BLaER1 (cell line): ENCODE data around the gene CNPY1.

ENCODE experiments used
- H3K27ac ChIP-seq: shearing (Covaris generic); formaldehyde crosslinking; 2 replicates; pipeline ENCODE4 v1.8.1; 2022
- H3K27me3 ChIP-seq: shearing (Covaris generic); formaldehyde crosslinking; 2 replicates; pipeline ENCODE4 v1.8.1; 2022
- H3K36me3 ChIP-seq: shearing (Covaris generic); formaldehyde crosslinking; 2 replicates; pipeline ENCODE4 v1.8.1; 2022
- H3K4me1 ChIP-seq: shearing (Covaris generic); formaldehyde crosslinking; 2 replicates; pipeline ENCODE4 v1.8.1; 2022
- H3K4me2 ChIP-seq: shearing (Covaris generic); formaldehyde crosslinking; 2 replicates; pipeline ENCODE4 v1.8.1; 2022
- H3K4me3 ChIP-seq: shearing (Covaris generic); formaldehyde crosslinking; 2 replicates; pipeline ENCODE4 v1.8.1; 2022
- H3K9ac ChIP-seq: shearing (Covaris generic); formaldehyde crosslinking; 2 replicates; pipeline ENCODE4 v1.8.1; 2022
- H3K9me3 ChIP-seq: shearing (Covaris generic); formaldehyde crosslinking; 2 replicates; pipeline ENCODE4 v1.8.1; 2022
- H4K20me1 ChIP-seq: shearing (Covaris generic); formaldehyde crosslinking; 2 replicates; pipeline ENCODE4 v1.8.1; 2022
- Cebpa-rat ChIP-seq: shearing (Covaris generic); IDR thresholded peaks from 2 replicates; pipeline ENCODE4 v1.8.1; 2022

The CNPY1 gene

GRCh38 chr7:155549226-155549625 lies 2.9 kb upstream of the CNPY1 start:
- Histone ChIP-seq H3K4me3 (no peak overlapping the region), H3K27ac (no peak overlapping the region), H3K4me2 (no peak overlapping the region), H4K20me1 (no peaks in the 10 kb centered on the region), H3K27me3 (no peaks in the 10 kb centered on the region), H3K36me3 (no peaks in the 10 kb centered on the region), H3K4me1 (no peaks in the 10 kb centered on the region), H3K9me3 (no peaks in the 10 kb centered on the region), H3K9ac (no peak overlapping the region)
- TF ChIP-seq Cebpa-rat, result no peak

GRCh38 chr7:155547161-155547791 lies 917 bp upstream of the CNPY1 start:
- Histone ChIP-seq H3K27me3 (no peaks in the 10 kb centered on the region), H3K4me2 (no peak overlapping the region), H3K9me3 (no peaks in the 10 kb centered on the region), H3K36me3 (no peaks in the 10 kb centered on the region), H3K4me3 (no peak overlapping the region), H3K4me1 (no peaks in the 10 kb centered on the region), H3K27ac (no peak overlapping the region), H3K9ac (no peak overlapping the region), H4K20me1 (no peaks in the 10 kb centered on the region)
- no peak for TF ChIP-seq Cebpa-rat

GRCh38 chr7:155545348-155545747 lies 1.0 kb downstream of the CNPY1 start:
- H3K4me2 ChIP-seq, result no peak overlapping the region
- no peak for TF ChIP-seq Cebpa-rat
- no peaks in the 10 kb centered on the region for H4K20me1 ChIP-seq
- H3K4me3 ChIP-seq, result no peak overlapping the region
- no peaks in the 10 kb centered on the region for H3K9me3 ChIP-seq
- H3K9ac ChIP-seq, result no peak overlapping the region
- no peak overlapping the region for H3K27ac ChIP-seq
- no peaks in the 10 kb centered on the region for H3K4me1 ChIP-seq
- H3K36me3 ChIP-seq, result no peaks in the 10 kb centered on the region
- no peaks in the 10 kb centered on the region for H3K27me3 ChIP-seq

- no peaks in the 10 kb centered on the region for H3K36me3 ChIP-seq
Measured at GRCh38 chr7:155544485-155544884, 1.9 kb downstream of the CNPY1 start.

GRCh38 chr7:155543926-155544325 lies 2.4 kb downstream of the CNPY1 start:
- no peaks in the 10 kb centered on the region for H3K27me3 ChIP-seq

More at GRCh38 chr7:155544485-155544884, 1.9 kb downstream of the CNPY1 start:
- Histone ChIP-seq H3K4me2 (no peak overlapping the region), H3K27me3 (no peaks in the 10 kb centered on the region), H3K4me3 (no peak overlapping the region), H4K20me1 (no peaks in the 10 kb centered on the region), H3K9ac (no peak overlapping the region), H3K9me3 (no peaks in the 10 kb centered on the region), H3K27ac (no peak overlapping the region), H3K4me1 (no peaks in the 10 kb centered on the region)
- TF ChIP-seq Cebpa-rat, result no peak

GRCh38 chr7:155543011-155543876 lies 3.1 kb downstream of the CNPY1 start:
- H3K9ac ChIP-seq, result no peak overlapping the region
- no peaks in the 10 kb centered on the region for H3K4me1 ChIP-seq
- H3K27ac ChIP-seq, result no peak overlapping the region
- H3K4me3 ChIP-seq, result no peak overlapping the region
- TF ChIP-seq Cebpa-rat, result no peak
- H3K9me3 ChIP-seq, result no peaks in the 10 kb centered on the region
- no peaks in the 10 kb centered on the region for H4K20me1 ChIP-seq
- H3K27me3 ChIP-seq, result peaks cover 1% of the 10 kb centered on the region; the same call in 1 of the 2 replicates
- H3K4me2 ChIP-seq, result no peak overlapping the region
- H3K36me3 ChIP-seq, result no peaks in the 10 kb centered on the region

More at GRCh38 chr7:155543926-155544325, 2.4 kb downstream of the CNPY1 start:
- no peak for TF ChIP-seq Cebpa-rat
- H3K4me1 ChIP-seq, result no peaks in the 10 kb centered on the region
- H3K36me3 ChIP-seq, result no peaks in the 10 kb centered on the region
- H3K27ac ChIP-seq, result no peak overlapping the region
- no peak overlapping the region for H3K9ac ChIP-seq
- no peaks in the 10 kb centered on the region for H4K20me1 ChIP-seq
- H3K9me3 ChIP-seq, result no peaks in the 10 kb centered on the region
- H3K4me2 ChIP-seq, result no peak overlapping the region
- H3K4me3 ChIP-seq, result no peak overlapping the region

GRCh38 chr7:155541986-155542675 lies 4.2 kb downstream of the CNPY1 start:
- Histone ChIP-seq H3K9me3 (no peaks in the 10 kb centered on the region), H3K9ac (no peak overlapping the region), H3K27me3 (peaks cover 5% of the 10 kb centered on the region; the same call in 1 of the 2 replicates), H3K4me2 (no peak overlapping the region), H3K36me3 (no peaks in the 10 kb centered on the region), H3K4me3 (no peak overlapping the region), H4K20me1 (no peaks in the 10 kb centered on the region), H3K4me1 (no peaks in the 10 kb centered on the region), H3K27ac (no peak overlapping the region)
- no peak for TF ChIP-seq Cebpa-rat

GRCh38 chr7:155540553-155540952 lies 5.8 kb downstream of the CNPY1 start:
- peaks cover 10% of the 10 kb centered on the region for H4K20me1 ChIP-seq
- no peak overlapping the region for H3K4me3 ChIP-seq
- no peak for TF ChIP-seq Cebpa-rat
- H3K9me3 ChIP-seq, result no peaks in the 10 kb centered on the region
- H3K4me2 ChIP-seq, result no peak overlapping the region
- H3K9ac ChIP-seq, result no peak overlapping the region
- H3K4me1 ChIP-seq, result no peaks in the 10 kb centered on the region
- no peaks in the 10 kb centered on the region for H3K36me3 ChIP-seq
- no peak overlapping the region for H3K27ac ChIP-seq
- H3K27me3 ChIP-seq, result peaks cover 20% of the 10 kb centered on the region

GRCh38 chr7:155538293-155538692 lies 8.1 kb downstream of the CNPY1 start:
- no peaks in the 10 kb centered on the region for H3K9me3 ChIP-seq
- no peak overlapping the region for H3K27ac ChIP-seq
- H4K20me1 ChIP-seq, result peaks cover 33% of the 10 kb centered on the region
- H3K4me2 ChIP-seq, result no peak overlapping the region
- no peak for TF ChIP-seq Cebpa-rat
- H3K4me1 ChIP-seq, result peaks cover 6% of the 10 kb centered on the region
- no peak overlapping the region for H3K4me3 ChIP-seq
- H3K27me3 ChIP-seq, result peaks cover 43% of the 10 kb centered on the region
- H3K9ac ChIP-seq, result no peak overlapping the region
- H3K36me3 ChIP-seq, result no peaks in the 10 kb centered on the region

GRCh38 chr7:155536451-155536850 lies 9.9 kb downstream of the CNPY1 start:
- H3K36me3 ChIP-seq, result no peaks in the 10 kb centered on the region
- H3K4me1 ChIP-seq, result peaks cover 14% of the 10 kb centered on the region
- no peak overlapping the region for H3K4me3 ChIP-seq
- H3K27ac ChIP-seq, result no peak overlapping the region
- H3K4me2 ChIP-seq, result no peak overlapping the region
- no peak overlapping the region for H3K9ac ChIP-seq
- peaks cover 61% of the 10 kb centered on the region for H3K27me3 ChIP-seq
- H3K9me3 ChIP-seq, result no peaks in the 10 kb centered on the region
- H4K20me1 ChIP-seq, result peaks cover 51% of the 10 kb centered on the region
- TF ChIP-seq Cebpa-rat, result no peak
